ENCODE results near the gene ARL6IP5.

GRCh38 chr3:69090021-69090420, 5.3 kb downstream of the ARL6IP5 start:
- no peak for TF ChIP-seq CTCF (IDR thresholded peaks at IDR 0.05)
- no peak for TF ChIP-seq POLR2A (IDR thresholded peaks at IDR 0.05)
- TF ChIP-seq POLR2AphosphoS5 (IDR thresholded peaks at IDR 0.05): no peak
- TF ChIP-seq EP300 (IDR thresholded peaks at IDR 0.05): no peak
